GM19397 (cell line): ENCODE data around the gene CPNE7.

Experiments used
- ATAC-seq: cut with Tn5 transposase; IDR thresholded peaks from one replicate; pipeline ENCODE4 v1.9.1; 2021; ENCODE audit warnings: mild to moderate bottlenecking, moderate library complexity; ENCODE audit not compliant: unreplicated experiment

The CPNE7 gene

GRCh38 chr16:89601906-89602272 lies 26.3 kb downstream of the CPNE7 start:
- no peak for ATAC-seq

GRCh38 chr16:89602273-89602951 lies 26.9 kb downstream of the CPNE7 start:
- ATAC-seq = no peak

GRCh38 chr16:89602952-89603590 lies 27.5 kb downstream of the CPNE7 start:
- no peak for ATAC-seq

GRCh38 chr16:89604764-89605163 lies 29.2 kb downstream of the CPNE7 start:
- no peak for ATAC-seq

- ATAC-seq = no peak
These were observed 29.8 kb downstream of the CPNE7 start for GRCh38 chr16:89605186-89605970.

- no peak for ATAC-seq
These were observed 30.4 kb downstream of the CPNE7 start for GRCh38 chr16:89606006-89606405.

- no peak for ATAC-seq
These were observed 31.9 kb downstream of the CPNE7 start for GRCh38 chr16:89607453-89607852.

GRCh38 chr16:89607937-89608740 lies 32.6 kb downstream of the CPNE7 start:
- no peak for ATAC-seq

- ATAC-seq = no peak
These were observed 34.5 kb downstream of the CPNE7 start for GRCh38 chr16:89610108-89610453.

GRCh38 chr16:89612415-89613166 lies 37.0 kb downstream of the CPNE7 start:
- ATAC-seq = no peak

GRCh38 chr16:89613231-89613953 lies 37.8 kb downstream of the CPNE7 start, which contains the start of gene DPEP1:
DPEP1 (plus strand) TSS chr16:89613642; CDS start chr16:89630411, 16,769 bp downstream.
- ATAC-seq = no peak

GRCh38 chr16:89613954-89614459 lies 38.4 kb downstream of the CPNE7 start:
- ATAC-seq = no peak

GRCh38 chr16:89615176-89615575 lies 39.6 kb downstream of the CPNE7 start:
- no peak for ATAC-seq

GRCh38 chr16:89615596-89616090 lies 40.1 kb downstream of the CPNE7 start:
- ATAC-seq = no peak

- no peak for ATAC-seq
These were observed 41.1 kb downstream of the CPNE7 start for GRCh38 chr16:89616623-89617022.

- no peak for ATAC-seq
These were observed 41.5 kb downstream of the CPNE7 start for GRCh38 chr16:89617036-89617435.

GRCh38 chr16:89618109-89618998 lies 42.8 kb downstream of the CPNE7 start:
- ATAC-seq = no peak

- no peak for ATAC-seq
These were observed 44.3 kb downstream of the CPNE7 start for GRCh38 chr16:89619840-89620239.
